ENCODE data around the gene UBE2H. TPM values are rescaled to one million over a fixed set of nuclear protein-coding genes. Genes with fewer than 3 reads are reported as not detected.

UBE2H gene
- total RNA-seq, 1 experiment from 2014 or later: 75.1 TPM

- Mint-ChIP-seq H3K4me3 (no peak overlapping the region), H3K36me3 (ENCODE audit: insufficient read depth in 1 of 3, low read depth in 3 of 3) (peaks cover 0 to 5% (median 2%) of the 10 kb centered on the region in 3 experiments; a peak in 3 of 7 replicates), H3K27me3 (ENCODE audit: low read depth) (no peaks in the 10 kb centered on the region), H3K9me3 (no peaks in the 10 kb centered on the region), H3K27ac (no peak overlapping the region), H3K4me1 (peaks cover 42 to 57% of the 10 kb centered on the region in 2 experiments)
- no peak overlapping the region for H3K23ac ChIP-seq (ENCODE audit: insufficient read length, low read depth, low read length)
- H2BK5ac ChIP-seq (ENCODE audit: insufficient read length, low read length): no peak overlapping the region
- H3K9ac ChIP-seq (ENCODE audit: extremely low read depth, insufficient read length, low read length): no peak overlapping the region
- H3K27me3 ChIP-seq (ENCODE audit: insufficient read depth, low read length): no peaks in the 10 kb centered on the region
- H3K14ac ChIP-seq (ENCODE audit: insufficient read depth, low read length): no peak overlapping the region
- H4K8ac ChIP-seq (replicated peaks; ENCODE audit: insufficient read length, low read depth, low read length): no peak overlapping the region
- no peak overlapping the region for H2BK120ac ChIP-seq (ENCODE audit: low read depth, low read length, poor library complexity, severe bottlenecking)
- no peaks in the 10 kb centered on the region for H3K23me2 ChIP-seq (ENCODE audit: insufficient read length, low read depth, low read length, poor library complexity, severe bottlenecking)
- no peak overlapping the region for H2BK12ac ChIP-seq (ENCODE audit: insufficient read length, low read depth, low read length)
- DNase-seq: no peak
- no peaks in the 10 kb centered on the region for H3K79me1 ChIP-seq (ENCODE audit: insufficient read depth, low read depth, low read length, poor library complexity, severe bottlenecking)
- TF ChIP-seq CTCF (conservative IDR thresholded peaks at IDR 0.05): no peak
- H2AFZ ChIP-seq (ENCODE audit: low read length): no peak overlapping the region
- no peaks in the 10 kb centered on the region for H4K20me1 ChIP-seq (ENCODE audit: control insufficient read depth, insufficient read depth, insufficient read length)
- no peak overlapping the region for H3K4me2 ChIP-seq (ENCODE audit: insufficient read depth, insufficient read length, low read length)
- no peak overlapping the region for H3T11ph ChIP-seq (ENCODE audit: low read length)
- H2AK5ac ChIP-seq (ENCODE audit: insufficient read length, low read length): no peak overlapping the region
- H3K18ac ChIP-seq (ENCODE audit: insufficient read length, low read depth, low read length): no peak overlapping the region
- H3K79me2 ChIP-seq (ENCODE audit: insufficient read depth, low read length): no peaks in the 10 kb centered on the region; the same call in 1 of the 2 replicates
- H3K56ac ChIP-seq (ENCODE audit: insufficient read length, low read depth, low read length): no peak overlapping the region
- H3K4me1 ChIP-seq (ENCODE audit: insufficient read depth, low read length): peaks cover 11% of the 10 kb centered on the region
- H2BK20ac ChIP-seq (ENCODE audit: low read depth, low read length, poor library complexity, severe bottlenecking): no peak overlapping the region
- H4K91ac ChIP-seq (ENCODE audit: insufficient read length, low read depth, low read length): no peak overlapping the region
- no peak overlapping the region for H4K5ac ChIP-seq (ENCODE audit: insufficient read length, low read depth, low read length)
- H2BK15ac ChIP-seq (ENCODE audit: low read depth, low read length): no peak overlapping the region
- H3K4ac ChIP-seq (ENCODE audit: low read depth, low read length): no peak overlapping the region
- WGBS (ENCODE audit: extremely low coverage, insufficient read length, low lambda C conversion rate): no CpG with 5 or more reads among the region's 2 CpGs
- no peaks in the 10 kb centered on the region for H3K9me3 ChIP-seq (ENCODE audit: control insufficient read depth, low read depth, low read length)
- no peak overlapping the region for H3K27ac ChIP-seq (ENCODE audit: insufficient read length, low read depth, low read length)
Observed at GRCh38 chr7:129859183-129859582, 93.6 kb downstream of the UBE2H start.
